ENCODE results near the gene ENHO.
A peak's percentile ranks its signal among the peaks of the same experiment; 100 is the strongest.

Gene ENHO

GRCh38 chr9:34551751-34552605 is 29.2 kb upstream of the ENHO start:
- H3K27ac ChIP-seq (ENCODE audit: low read depth, low read length) = no peak overlapping the region
- peaks cover 0 to 34% (median 15%) of the 10 kb centered on the region in 5 donors for H3K36me3 ChIP-seq (ENCODE audit: control insufficient read depth in 5 of 5, insufficient read depth in 5 of 5, low read length in 5 of 5)
- H3K4me1 ChIP-seq (ENCODE audit: control insufficient read depth in 5 of 5, insufficient read depth in 5 of 5, low read length in 5 of 5) = peaks cover 2 to 19% (median 9%) of the 10 kb centered on the region in 5 donors
- no peak overlapping the region for H3K9ac ChIP-seq (ENCODE audit: low read length in 5 of 5)
- H3K4me3 ChIP-seq (ENCODE audit: low read depth in 1 of 5, low read length in 5 of 5) = no peak overlapping the region
- no peaks in the 10 kb centered on the region for H3K9me3 ChIP-seq (ENCODE audit: control insufficient read depth in 5 of 5, low read length in 5 of 5)
- peaks cover 0 to 4% (median 0%) of the 10 kb centered on the region in 5 donors for H3K27me3 ChIP-seq (ENCODE audit: control insufficient read depth in 5 of 5, insufficient read depth in 4 of 5, low read length in 5 of 5)

- H3K9ac ChIP-seq (ENCODE audit: low read length in 5 of 5) = no peak overlapping the region
- H3K27me3 ChIP-seq (ENCODE audit: control insufficient read depth in 5 of 5, insufficient read depth in 4 of 5, low read length in 5 of 5) = peaks cover 0 to 4% (median 0%) of the 10 kb centered on the region in 5 donors
- no peak overlapping the region for H3K27ac ChIP-seq (ENCODE audit: low read depth, low read length)
- H3K4me1 ChIP-seq (ENCODE audit: control insufficient read depth in 5 of 5, insufficient read depth in 5 of 5, low read length in 5 of 5) = peaks cover 4 to 19% (median 9%) of the 10 kb centered on the region in 5 donors
- no peak overlapping the region for H3K4me3 ChIP-seq (ENCODE audit: low read depth in 1 of 5, low read length in 5 of 5)
- H3K36me3 ChIP-seq (ENCODE audit: control insufficient read depth in 5 of 5, insufficient read depth in 5 of 5, low read length in 5 of 5) = peaks cover 0 to 33% (median 15%) of the 10 kb centered on the region in 5 donors
- H3K9me3 ChIP-seq (ENCODE audit: control insufficient read depth in 5 of 5, low read length in 5 of 5) = no peaks in the 10 kb centered on the region
These were observed 28.0 kb upstream of the ENHO start for GRCh38 chr9:34550681-34551270.

GRCh38 chr9:34550016-34550680 is 27.4 kb upstream of the ENHO start:
- peaks cover 0 to 33% (median 15%) of the 10 kb centered on the region in 5 donors for H3K36me3 ChIP-seq (ENCODE audit: control insufficient read depth in 5 of 5, insufficient read depth in 5 of 5, low read length in 5 of 5)
- no peak overlapping the region for H3K27ac ChIP-seq (ENCODE audit: low read depth, low read length)
- H3K4me1 ChIP-seq (ENCODE audit: control insufficient read depth in 5 of 5, insufficient read depth in 5 of 5, low read length in 5 of 5) = peaks cover 1 to 14% (median 6%) of the 10 kb centered on the region in 5 donors
- H3K9me3 ChIP-seq (ENCODE audit: control insufficient read depth in 5 of 5, low read length in 5 of 5) = no peaks in the 10 kb centered on the region
- H3K9ac ChIP-seq (ENCODE audit: low read length in 5 of 5) = no peak overlapping the region
- H3K27me3 ChIP-seq (ENCODE audit: control insufficient read depth in 5 of 5, insufficient read depth in 4 of 5, low read length in 5 of 5) = peaks cover 0 to 5% (median 0%) of the 10 kb centered on the region in 5 donors
- no peak overlapping the region for H3K4me3 ChIP-seq (ENCODE audit: low read depth in 1 of 5, low read length in 5 of 5)

GRCh38 chr9:34549407-34549732 is 26.6 kb upstream of the ENHO start:
- H3K9me3 ChIP-seq (ENCODE audit: control insufficient read depth in 5 of 5, low read length in 5 of 5) = no peaks in the 10 kb centered on the region
- no peak overlapping the region for H3K9ac ChIP-seq (ENCODE audit: low read length in 5 of 5)
- peaks cover 0 to 6% (median 5%) of the 10 kb centered on the region in 5 donors for H3K4me1 ChIP-seq (ENCODE audit: control insufficient read depth in 5 of 5, insufficient read depth in 5 of 5, low read length in 5 of 5)
- peaks cover 0 to 5% (median 0%) of the 10 kb centered on the region in 5 donors for H3K27me3 ChIP-seq (ENCODE audit: control insufficient read depth in 5 of 5, insufficient read depth in 4 of 5, low read length in 5 of 5)
- H3K27ac ChIP-seq (ENCODE audit: low read depth, low read length) = no peak overlapping the region
- H3K36me3 ChIP-seq (ENCODE audit: control insufficient read depth in 5 of 5, insufficient read depth in 5 of 5, low read length in 5 of 5) = peaks cover 0 to 27% (median 14%) of the 10 kb centered on the region in 5 donors
- H3K4me3 ChIP-seq (ENCODE audit: low read depth in 1 of 5, low read length in 5 of 5) = no peak overlapping the region

GRCh38 chr9:34547960-34548611 is 25.3 kb upstream of the ENHO start:
- Histone ChIP-seq H3K27me3 (ENCODE audit: control insufficient read depth in 5 of 5, insufficient read depth in 4 of 5, low read length in 5 of 5) (peaks cover 0 to 5% (median 0%) of the 10 kb centered on the region in 5 donors), H3K9ac (ENCODE audit: low read length in 5 of 5) (peak overlapping the region in 1 of 5 donors; percentile 12), H3K36me3 (ENCODE audit: control insufficient read depth in 5 of 5, insufficient read depth in 5 of 5, low read length in 5 of 5) (peaks cover 0 to 15% (median 4%) of the 10 kb centered on the region in 5 donors), H3K4me1 (ENCODE audit: control insufficient read depth in 5 of 5, insufficient read depth in 5 of 5, low read length in 5 of 5) (peaks cover 0 to 6% (median 5%) of the 10 kb centered on the region in 5 donors), H3K4me3 (ENCODE audit: low read depth in 1 of 5, low read length in 5 of 5) (no peak overlapping the region), H3K9me3 (ENCODE audit: control insufficient read depth in 5 of 5, low read length in 5 of 5) (no peaks in the 10 kb centered on the region), H3K27ac (ENCODE audit: low read depth, low read length) (no peak overlapping the region)

- Histone ChIP-seq H3K9ac (ENCODE audit: low read length in 5 of 5) (peak overlapping the region in 1 of 5 donors; percentile 12), H3K27me3 (ENCODE audit: control insufficient read depth in 5 of 5, insufficient read depth in 4 of 5, low read length in 5 of 5) (peaks cover 0 to 5% (median 0%) of the 10 kb centered on the region in 5 donors), H3K27ac (ENCODE audit: low read depth, low read length) (no peak overlapping the region), H3K9me3 (ENCODE audit: control insufficient read depth in 5 of 5, low read length in 5 of 5) (peaks cover 0 to under 1% (median 0%) of the 10 kb centered on the region in 5 donors), H3K4me1 (ENCODE audit: control insufficient read depth in 5 of 5, insufficient read depth in 5 of 5, low read length in 5 of 5) (peaks cover 0 to 6% (median 5%) of the 10 kb centered on the region in 5 donors), H3K4me3 (ENCODE audit: low read depth in 1 of 5, low read length in 5 of 5) (no peak overlapping the region), H3K36me3 (ENCODE audit: control insufficient read depth in 5 of 5, insufficient read depth in 5 of 5, low read length in 5 of 5) (peaks cover 0 to 6% (median 4%) of the 10 kb centered on the region in 5 donors)
These were observed 24.3 kb upstream of the ENHO start for GRCh38 chr9:34546834-34547827.

- H3K27me3 ChIP-seq (ENCODE audit: control insufficient read depth in 5 of 5, insufficient read depth in 4 of 5, low read length in 5 of 5) = peaks cover 0 to 5% (median 3%) of the 10 kb centered on the region in 5 donors
These were observed 23.5 kb upstream of the ENHO start for GRCh38 chr9:34546102-34546833.

GRCh38 chr9:34545497-34545896 is 22.7 kb upstream of the ENHO start:
- Histone ChIP-seq H3K4me1 (ENCODE audit: control insufficient read depth in 5 of 5, insufficient read depth in 5 of 5, low read length in 5 of 5) (peaks cover 0 to 6% (median 5%) of the 10 kb centered on the region in 5 donors), H3K36me3 (ENCODE audit: control insufficient read depth in 5 of 5, insufficient read depth in 5 of 5, low read length in 5 of 5) (no peaks in the 10 kb centered on the region), H3K9ac (ENCODE audit: low read length in 5 of 5) (no peak overlapping the region), H3K27me3 (ENCODE audit: control insufficient read depth in 5 of 5, insufficient read depth in 4 of 5, low read length in 5 of 5) (peaks cover 0 to 7% (median 4%) of the 10 kb centered on the region in 5 donors), H3K9me3 (ENCODE audit: control insufficient read depth in 5 of 5, low read length in 5 of 5) (peaks cover 0 to 2% (median 0%) of the 10 kb centered on the region in 5 donors), H3K27ac (ENCODE audit: low read depth, low read length) (no peak overlapping the region), H3K4me3 (ENCODE audit: low read depth in 1 of 5, low read length in 5 of 5) (no peak overlapping the region)

More at GRCh38 chr9:34546102-34546833, 23.5 kb upstream of the ENHO start:
- no peaks in the 10 kb centered on the region for H3K36me3 ChIP-seq (ENCODE audit: control insufficient read depth in 5 of 5, insufficient read depth in 5 of 5, low read length in 5 of 5)
- H3K27ac ChIP-seq (ENCODE audit: low read depth, low read length) = no peak overlapping the region
- peaks cover 0 to 6% (median 5%) of the 10 kb centered on the region in 5 donors for H3K4me1 ChIP-seq (ENCODE audit: control insufficient read depth in 5 of 5, insufficient read depth in 5 of 5, low read length in 5 of 5)
- H3K4me3 ChIP-seq (ENCODE audit: low read depth in 1 of 5, low read length in 5 of 5) = no peak overlapping the region
- H3K9ac ChIP-seq (ENCODE audit: low read length in 5 of 5) = no peak overlapping the region
- peaks cover 0 to 2% (median 0%) of the 10 kb centered on the region in 5 donors for H3K9me3 ChIP-seq (ENCODE audit: control insufficient read depth in 5 of 5, low read length in 5 of 5)

Data from subcutaneous abdominal adipose tissue (tissue), 5 donors.